Vagina (tissue), 2 donors: ENCODE data around the gene SLC26A11. TPM values are rescaled to one million over a fixed set of nuclear protein-coding genes. Genes with fewer than 3 reads are reported as not detected.

Source experiments
- DNase-seq, 2 donors: peaks; one replicate each; pipeline ENCODE4 v3.0.0-alpha.2; 2017; ENCODE audit errors: extremely low spot score in 2 of 2
- H3K27ac ChIP-seq: fragments of 200-600 bp; sonication (generic); one replicate; pipeline ENCODE4 v1.5.1; 2019
- H3K27me3 ChIP-seq: fragments of 200-600 bp; sonication (generic); one replicate; pipeline ENCODE4 v1.5.1; 2019
- H3K36me3 ChIP-seq, 2 donors: fragments of 200-600 bp; sonication (generic); one replicate each; pipeline ENCODE4 v1.5.1; 2017 to 2019
- H3K4me1 ChIP-seq: fragments of 200-600 bp; sonication (generic); one replicate; pipeline ENCODE4 v1.5.1; 2019
- H3K4me3 ChIP-seq, 2 donors: fragments of 200-600 bp; sonication (generic); 1 replicate in 1 of 2; 2 replicates in 1 of 2; pipeline ENCODE4 v1.5.1; 2016 to 2019
- H3K9me3 ChIP-seq: fragments of 200-600 bp; sonication (generic); one replicate; pipeline ENCODE4 v1.5.1; 2019
- CTCF ChIP-seq, 3 experiments: fragments of 450-650 bp in 2 of 3; fragments of 200-600 bp in 1 of 3; sonication (generic) in 1 of 3; IDR thresholded peaks; one replicate each; pipeline ENCODE4 v1.5.1; 2017 to 2019; ENCODE audit warnings: antibody characterized with exemption in 3 of 3, mild to moderate bottlenecking in 2 of 3, moderate library complexity in 2 of 3
- POLR2A ChIP-seq, 2 donors: fragments of 450-650 bp; IDR thresholded peaks; one replicate each; pipeline ENCODE4 v1.6.1; 2017; ENCODE audit warnings: antibody characterized with exemption in 2 of 2, mild to moderate bottlenecking in 2 of 2, moderate library complexity in 2 of 2
- POLR2AphosphoS5 ChIP-seq, 2 donors: sonication (generic); formaldehyde crosslinking; IDR thresholded peaks; one replicate each; pipeline ENCODE4 v1.9.0; 2017; ENCODE audit warnings: antibody characterized with exemption in 2 of 2, mild to moderate bottlenecking in 2 of 2, low read depth in 1 of 2; ENCODE audit not compliant: insufficient read depth in 1 of 2
- intact Hi-C: fragments of 100-400 bp; cut with DNase I; formaldehyde crosslinking; loops from one replicate; pipeline ENCODE4 v1.15.1; 2023
- total RNA-seq: library from RNA; depleted of rRNA; stranded (reverse); fragments of >200 nt; gene quantifications from one replicate; pipeline ENCODE4 v1.2.3, GENCODE V29; 2016

SLC26A11 gene
- total RNA-seq, 1 donor from 2014 or later: 22.8 TPM

GRCh38 chr17:80184423-80184714 lies 35.9 kb upstream of the SLC26A11 start:
- Histone ChIP-seq H3K4me3 (no peak overlapping the region), H3K4me1 (peaks cover 14% of the 10 kb centered on the region), H3K9me3 (no peaks in the 10 kb centered on the region), H3K27ac (no peak overlapping the region), H3K27me3 (no peaks in the 10 kb centered on the region), H3K36me3 (no peaks in the 10 kb centered on the region)
- TF ChIP-seq CTCF (IDR thresholded peaks at IDR 0.05): no peak
- TF ChIP-seq POLR2A (IDR thresholded peaks at IDR 0.05): no peak
- no peak for TF ChIP-seq POLR2AphosphoS5 (IDR thresholded peaks at IDR 0.05; ENCODE audit: insufficient read depth in 1 of 2, low read depth in 1 of 2)
- intact Hi-C loops: no loop called here
- no peak for DNase-seq

- Histone ChIP-seq H3K4me3 (no peak overlapping the region), H3K4me1 (peaks cover 14% of the 10 kb centered on the region), H3K27me3 (no peaks in the 10 kb centered on the region), H3K9me3 (no peaks in the 10 kb centered on the region), H3K27ac (no peak overlapping the region), H3K36me3 (no peaks in the 10 kb centered on the region)
- TF ChIP-seq POLR2A (IDR thresholded peaks at IDR 0.05) (no peak), POLR2AphosphoS5 (IDR thresholded peaks at IDR 0.05; ENCODE audit: insufficient read depth in 1 of 2, low read depth in 1 of 2) (no peak), CTCF (IDR thresholded peaks at IDR 0.05) (no peak)
- intact Hi-C loops: no loop called here
- DNase-seq: no peak
Observed at GRCh38 chr17:80185968-80186367, 34.3 kb upstream of the SLC26A11 start.

GRCh38 chr17:80187090-80187489 lies 33.1 kb upstream of the SLC26A11 start:
- Histone ChIP-seq H3K9me3 (no peaks in the 10 kb centered on the region), H3K36me3 (no peaks in the 10 kb centered on the region), H3K27ac (peak overlapping the region; percentile 28), H3K27me3 (no peaks in the 10 kb centered on the region), H3K4me3 (peak overlapping the region in 1 of 2 donors; percentile 9), H3K4me1 (peaks cover 24% of the 10 kb centered on the region)
- intact Hi-C loops: no loop called here
- TF ChIP-seq POLR2A (IDR thresholded peaks at IDR 0.05) (no peak), POLR2AphosphoS5 (IDR thresholded peaks at IDR 0.05; ENCODE audit: insufficient read depth in 1 of 2, low read depth in 1 of 2) (no peak), CTCF (IDR thresholded peaks at IDR 0.05) (no peak)
- no peak for DNase-seq

GRCh38 chr17:80187515-80187941 lies 32.7 kb upstream of the SLC26A11 start:
- no peaks in the 10 kb centered on the region for H3K27me3 ChIP-seq
- no peaks in the 10 kb centered on the region for H3K9me3 ChIP-seq
- peak overlapping the region; percentile 28 for H3K27ac ChIP-seq
- TF ChIP-seq CTCF (IDR thresholded peaks at IDR 0.05) (no peak), POLR2AphosphoS5 (IDR thresholded peaks at IDR 0.05; ENCODE audit: insufficient read depth in 1 of 2, low read depth in 1 of 2) (peak in 1 of 2 donors; percentile 31)
- no peak for DNase-seq
- intact Hi-C loops: no loop called here
- peaks cover 26% of the 10 kb centered on the region for H3K4me1 ChIP-seq
- no peaks in the 10 kb centered on the region for H3K36me3 ChIP-seq
- peak overlapping the region in 1 of 2 donors; percentile 9 for H3K4me3 ChIP-seq

- no peak overlapping the region for H3K4me3 ChIP-seq
- H3K9me3 ChIP-seq: no peaks in the 10 kb centered on the region
- no peak for TF ChIP-seq CTCF (IDR thresholded peaks at IDR 0.05)
- no peak for TF ChIP-seq POLR2AphosphoS5 (IDR thresholded peaks at IDR 0.05; ENCODE audit: insufficient read depth in 1 of 2, low read depth in 1 of 2)
- no peak for TF ChIP-seq POLR2A (IDR thresholded peaks at IDR 0.05)
- intact Hi-C loops: no loop called here
- H3K27ac ChIP-seq: no peak overlapping the region
- no peaks in the 10 kb centered on the region for H3K36me3 ChIP-seq
- DNase-seq: no peak
- H3K4me1 ChIP-seq: peaks cover 28% of the 10 kb centered on the region
- H3K27me3 ChIP-seq: no peaks in the 10 kb centered on the region
Observed at GRCh38 chr17:80189611-80190010, 30.6 kb upstream of the SLC26A11 start.
